HG02610 (cell line): ENCODE measurements around the gene KCNG3.
"Not testable (repeated sequence)": the region's sequence is repeated elsewhere in the genome, so short reads cannot be mapped to it uniquely, and the experiment has no call there.

Source experiments
- ATAC-seq: cut with Tn5 transposase; IDR thresholded peaks from one replicate; pipeline ENCODE4 v1.9.1; 2021; ENCODE audit warnings: mild to moderate bottlenecking, moderate library complexity; ENCODE audit not compliant: unreplicated experiment

Gene KCNG3

DNA sequence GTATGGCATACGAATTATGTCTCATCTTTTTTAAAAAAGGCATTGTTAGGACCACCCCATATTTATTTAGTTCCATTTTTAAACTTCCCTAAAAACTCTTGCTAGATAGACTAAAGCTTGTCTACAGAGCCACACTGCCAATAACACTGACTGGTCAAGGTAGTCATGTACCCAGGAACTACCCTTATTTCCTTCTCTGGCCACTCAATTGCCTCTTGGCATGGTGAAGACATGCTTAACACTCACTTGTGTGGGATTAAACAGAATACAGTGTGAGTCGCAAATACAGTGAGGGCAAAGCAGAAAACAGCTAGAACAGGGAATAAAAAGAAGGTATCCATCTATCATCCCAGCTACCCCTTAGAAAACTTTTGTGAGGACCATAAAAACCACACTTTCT lies 57.4 kb downstream of the KCNG3 start:
- ATAC-seq: no peak

DNA sequence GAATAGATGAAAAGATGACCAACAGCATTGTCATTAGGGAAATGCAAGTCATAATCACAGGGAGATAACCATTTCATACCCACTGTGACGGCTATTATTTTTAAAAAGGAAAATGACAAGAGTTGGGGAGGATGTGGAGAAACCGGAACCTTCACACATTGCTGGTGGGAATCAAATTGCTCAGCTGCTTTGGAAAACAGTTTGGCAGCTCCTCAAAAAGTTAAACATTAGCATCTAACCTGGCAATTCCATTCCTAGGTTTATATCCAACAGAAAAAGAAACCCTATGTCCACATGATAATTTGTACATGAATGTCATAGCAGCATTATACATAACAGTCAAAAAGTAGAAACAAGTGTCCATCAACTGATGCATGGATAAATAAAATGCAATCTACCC lies 58.2 kb downstream of the KCNG3 start:
- ATAC-seq: no peak

DNA sequence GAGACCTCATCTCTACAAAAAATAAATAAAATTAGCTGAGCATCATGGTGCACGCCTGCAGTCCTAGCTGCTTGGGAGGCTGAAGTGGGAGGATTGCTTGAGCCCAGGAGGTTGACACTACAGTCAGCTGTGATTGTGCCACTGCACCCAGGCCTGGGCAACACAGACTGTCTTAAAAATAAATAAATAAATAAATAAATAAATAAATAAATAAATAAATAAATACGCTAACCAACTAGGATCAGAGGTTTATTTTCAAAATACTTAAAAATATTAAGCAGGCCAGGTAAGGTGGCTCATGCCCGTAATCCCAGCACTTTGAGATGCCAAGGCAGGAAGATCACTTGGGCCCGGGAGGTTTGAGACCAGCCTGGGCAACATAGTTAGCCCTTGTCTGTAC lies 63.6 kb downstream of the KCNG3 start:
- ATAC-seq: no peak

DNA sequence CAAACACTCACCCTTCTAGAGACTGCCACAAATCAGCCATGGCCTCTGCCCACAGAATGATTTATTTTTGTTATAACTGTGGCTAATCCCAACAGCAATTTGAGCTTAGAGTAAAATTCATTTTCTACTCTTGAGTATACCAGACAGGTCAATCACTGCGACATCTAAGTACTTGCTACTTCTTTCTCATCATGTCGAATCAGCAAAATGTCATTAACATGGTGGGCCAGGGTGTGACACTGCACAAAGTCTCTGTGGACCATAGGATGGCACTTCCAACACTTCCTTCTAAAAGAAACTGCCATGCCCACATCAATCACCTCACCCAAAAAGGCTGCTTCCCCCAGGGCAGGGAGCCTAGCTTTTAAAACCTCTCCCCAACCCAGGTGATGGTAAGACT lies 64.4 kb downstream of the KCNG3 start:
- ATAC-seq: no peak

DNA sequence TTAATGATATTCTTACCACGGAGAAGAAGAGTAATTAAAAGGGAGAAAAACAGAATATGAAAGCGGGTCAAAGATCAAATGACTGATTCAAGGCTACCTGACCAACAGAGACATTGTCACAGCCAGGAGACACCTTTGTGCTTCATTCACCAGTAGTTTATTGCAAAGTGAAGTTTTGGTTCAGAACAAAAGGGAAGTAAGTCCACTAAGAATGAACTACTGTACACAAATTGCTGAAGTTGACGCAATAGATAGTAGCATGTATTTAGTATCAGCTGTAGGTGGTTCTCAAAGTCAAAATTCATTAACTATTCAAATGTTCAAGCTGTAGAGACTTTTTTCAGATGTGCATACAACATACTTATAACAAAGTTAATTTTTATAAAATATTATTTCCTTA lies 68.1 kb downstream of the KCNG3 start:
- ATAC-seq: no peak

DNA sequence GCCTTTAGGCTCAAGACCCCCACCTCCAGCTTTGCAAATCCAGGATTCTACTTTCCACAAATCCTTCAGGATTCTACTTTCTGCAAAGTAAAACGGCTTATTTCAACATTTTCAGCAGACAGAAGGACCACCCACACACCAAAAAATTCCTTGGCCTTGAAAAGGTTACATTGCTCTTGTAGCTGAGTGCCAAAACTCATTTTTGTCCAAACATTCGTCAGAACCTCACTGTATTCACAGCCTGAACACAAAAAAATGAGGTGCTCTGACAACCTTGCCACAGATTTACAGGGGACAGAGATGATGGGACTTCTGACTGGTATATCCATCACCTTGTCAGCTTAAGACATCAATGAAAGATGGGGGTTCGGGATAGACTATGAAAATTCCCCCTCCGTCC lies 69.7 kb downstream of the KCNG3 start:
- ATAC-seq: no peak

DNA sequence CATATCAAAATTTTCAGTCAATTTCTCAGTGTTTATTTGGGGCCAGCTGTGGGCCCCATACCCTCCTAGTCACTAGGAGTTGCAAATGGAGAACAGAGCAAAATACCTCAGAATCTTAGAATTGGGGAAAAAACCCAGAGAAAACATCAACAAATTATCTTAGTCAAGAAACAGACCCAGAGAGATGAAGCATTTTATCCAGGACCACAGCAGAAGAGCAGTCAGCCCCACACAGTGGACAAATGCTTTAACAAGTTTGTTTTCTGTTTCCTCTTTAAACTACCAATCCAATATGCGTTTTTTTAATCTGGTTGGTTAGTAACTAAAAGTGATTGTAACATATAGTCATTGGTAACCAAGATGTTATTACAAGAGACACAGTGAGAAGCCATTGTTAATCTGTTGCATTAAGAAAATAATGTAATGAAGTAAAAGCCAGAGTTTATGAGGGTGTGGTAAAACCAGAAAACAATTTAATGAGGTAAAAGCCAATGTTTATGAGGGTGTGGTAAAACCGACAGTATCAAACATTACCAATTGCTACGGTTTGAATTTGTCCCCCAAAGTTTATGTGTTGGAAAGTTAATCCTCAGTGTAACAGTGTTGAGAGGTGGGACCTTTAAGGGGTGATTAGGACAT lies 72.1 kb downstream of the KCNG3 start:
- no peak for ATAC-seq

DNA sequence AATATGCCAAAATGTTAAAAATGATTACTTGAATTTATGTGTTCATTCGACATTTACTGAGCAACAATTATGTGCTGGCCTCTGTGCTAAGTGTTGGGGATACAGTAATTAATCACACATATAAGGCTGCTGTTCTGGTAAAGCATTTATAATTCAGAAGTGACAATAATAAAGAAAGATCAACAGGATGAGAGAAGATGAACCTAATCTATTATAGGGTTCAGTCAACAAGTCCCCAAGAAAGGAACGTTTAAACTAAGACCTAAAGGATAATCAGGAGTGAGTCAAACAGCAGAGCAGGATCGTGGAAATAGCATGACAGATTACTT lies 72.7 kb downstream of the KCNG3 start:
- ATAC-seq: no peak

DNA sequence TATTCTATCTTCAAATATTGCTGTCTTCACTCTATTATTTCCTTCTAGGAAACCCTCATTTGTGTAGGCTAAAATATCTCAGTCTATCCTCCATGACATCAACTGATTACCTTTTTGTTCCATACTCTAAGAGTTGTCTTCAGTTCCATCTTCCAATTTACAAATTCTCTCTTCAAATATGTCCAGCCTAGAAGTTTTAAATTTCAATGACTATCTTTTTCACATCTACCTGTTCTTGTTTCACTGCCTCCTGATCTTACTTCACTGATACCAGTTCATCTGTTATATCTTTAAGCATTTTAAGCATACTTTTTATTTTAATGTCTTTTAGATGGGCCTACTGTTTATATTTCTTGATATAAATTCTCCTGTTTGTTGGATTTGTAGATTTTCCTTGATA lies 79.1 kb downstream of the KCNG3 start:
- ATAC-seq: no peak

DNA sequence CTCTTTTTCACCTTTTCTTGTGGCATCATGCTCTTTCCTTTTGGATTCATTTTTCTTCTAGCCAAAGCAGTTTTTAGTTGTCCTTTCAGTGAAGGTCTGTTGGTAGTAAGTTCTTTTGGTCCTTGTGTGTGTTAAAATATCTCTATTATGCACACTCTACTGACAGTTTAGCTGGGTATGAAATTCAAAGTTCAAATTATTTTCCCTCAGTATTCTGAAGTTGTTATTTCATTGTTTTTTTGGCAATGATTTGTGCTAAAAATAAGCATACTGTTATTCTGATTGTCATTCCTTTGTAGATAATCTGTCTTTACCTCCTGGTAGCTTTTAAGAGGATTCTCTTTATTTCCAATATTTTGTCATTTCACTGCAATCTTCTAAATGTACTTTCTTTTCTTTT lies 79.6 kb downstream of the KCNG3 start:
- no peak for ATAC-seq

DNA sequence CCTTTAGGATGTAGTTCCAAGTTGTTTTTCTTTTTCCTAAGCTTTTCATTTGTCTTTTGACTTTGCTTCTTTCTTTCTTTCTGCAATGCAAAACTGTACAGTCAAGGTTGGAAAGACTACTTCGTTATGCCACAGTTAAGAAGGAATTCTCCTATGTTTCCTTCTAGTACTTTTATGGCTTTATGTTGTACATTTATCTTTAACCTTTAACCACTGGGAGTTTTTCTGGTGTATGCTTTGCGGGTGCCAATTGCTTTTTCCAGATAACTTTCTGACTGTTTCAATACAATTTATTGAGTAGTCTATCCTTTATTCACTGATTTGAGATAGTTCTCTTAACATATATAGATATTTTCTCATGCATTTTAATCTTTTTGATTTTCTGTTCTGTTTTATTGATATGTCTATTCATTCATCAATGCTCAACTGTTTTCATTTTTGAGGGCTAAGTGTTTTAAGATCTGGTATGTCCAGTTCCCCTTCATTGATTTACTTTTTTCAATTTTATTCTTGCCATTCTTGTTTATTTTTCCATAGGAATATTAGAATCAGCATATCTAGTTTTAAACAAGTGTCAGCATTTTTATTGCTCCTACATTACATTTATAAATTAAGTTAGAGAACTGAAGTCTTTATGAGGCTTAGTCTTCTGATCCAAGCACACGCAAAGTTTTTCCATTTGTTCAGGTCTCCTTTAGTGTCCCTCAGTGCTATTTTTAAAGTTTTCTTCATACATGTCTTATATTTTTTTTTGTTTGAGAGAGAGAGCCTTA lies 82.9 kb downstream of the KCNG3 start:
- no peak for ATAC-seq

DNA sequence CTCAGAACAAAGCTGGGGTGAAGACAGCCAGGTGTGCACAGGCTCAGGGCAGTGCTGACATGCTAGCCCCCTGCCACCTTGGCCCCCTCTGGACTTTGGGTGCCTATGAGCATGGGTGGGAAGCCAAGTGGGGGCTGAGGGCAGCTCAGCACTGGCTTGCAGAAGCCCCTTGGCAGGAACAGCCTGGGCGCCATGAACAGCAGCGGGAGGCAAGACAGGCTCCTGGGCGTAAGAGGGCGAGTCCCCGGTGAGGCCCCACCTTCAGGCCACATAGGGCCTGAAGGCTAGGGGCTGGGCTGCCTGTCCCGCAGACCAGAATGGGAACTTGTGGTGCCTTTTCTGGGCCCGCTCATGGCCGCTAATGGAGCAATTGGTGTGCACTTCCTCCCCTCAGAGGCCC lies 85.8 kb downstream of the KCNG3 start:
- ATAC-seq: no peak

DNA sequence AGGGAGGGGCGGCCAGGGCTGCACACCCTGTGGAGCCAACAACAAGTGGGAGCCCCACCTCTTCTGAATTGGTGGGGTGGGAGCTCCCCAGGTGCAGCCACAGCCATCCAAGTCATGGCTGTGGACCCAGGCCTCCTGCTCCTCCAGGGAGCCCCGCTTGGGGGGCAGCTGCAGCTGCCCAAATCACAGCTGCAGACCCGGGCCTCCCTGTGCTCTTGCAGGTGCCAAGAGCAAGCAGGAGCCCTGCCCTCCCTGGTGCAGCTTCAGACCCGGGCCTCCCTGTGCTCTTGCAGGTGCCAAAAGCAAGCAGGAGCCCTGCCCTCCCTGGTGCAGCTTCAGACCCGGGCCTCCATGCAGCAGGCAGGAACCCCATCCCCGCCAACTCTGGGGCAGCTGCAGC lies 86.3 kb downstream of the KCNG3 start:
- no peak for ATAC-seq

DNA sequence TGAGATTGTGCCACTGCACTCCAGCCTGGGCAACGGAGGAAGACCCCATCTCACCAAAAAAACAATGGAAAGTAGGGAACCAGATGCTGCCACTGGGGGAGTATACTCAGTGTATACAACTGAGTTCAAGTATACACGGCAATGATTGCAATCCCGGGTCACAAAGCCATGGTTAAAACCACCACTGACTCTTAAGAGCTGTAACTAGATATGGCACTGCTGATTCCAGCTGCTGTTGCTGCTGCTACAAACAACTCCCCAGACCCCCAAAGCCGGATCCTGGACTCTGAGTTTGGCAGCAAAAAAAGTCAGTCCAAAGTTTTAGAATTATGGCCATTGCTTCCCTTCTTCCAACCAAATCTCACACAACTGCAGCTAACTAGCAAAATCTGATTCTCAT lies 89.1 kb downstream of the KCNG3 start:
- ATAC-seq: no peak

DNA sequence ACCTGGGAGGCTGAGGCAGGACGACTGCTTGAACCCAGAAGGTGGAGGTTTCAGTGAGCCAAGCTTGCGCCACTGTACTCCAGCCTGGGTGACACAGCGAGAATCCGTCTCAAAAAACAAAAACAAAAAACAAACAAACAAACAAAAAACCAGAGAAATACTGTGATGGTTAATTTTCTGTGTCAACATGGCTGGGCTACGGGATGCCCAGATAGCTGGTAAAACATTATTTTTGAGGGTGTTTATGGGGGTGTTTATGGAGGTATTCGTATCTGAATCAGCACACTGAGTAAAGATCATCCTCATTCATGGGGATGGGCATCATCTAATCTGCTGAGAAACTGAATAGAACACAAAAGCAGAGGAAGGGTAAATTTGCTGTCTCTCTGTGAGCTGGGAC lies 92.0 kb downstream of the KCNG3 start:
- ATAC-seq: no peak

DNA sequence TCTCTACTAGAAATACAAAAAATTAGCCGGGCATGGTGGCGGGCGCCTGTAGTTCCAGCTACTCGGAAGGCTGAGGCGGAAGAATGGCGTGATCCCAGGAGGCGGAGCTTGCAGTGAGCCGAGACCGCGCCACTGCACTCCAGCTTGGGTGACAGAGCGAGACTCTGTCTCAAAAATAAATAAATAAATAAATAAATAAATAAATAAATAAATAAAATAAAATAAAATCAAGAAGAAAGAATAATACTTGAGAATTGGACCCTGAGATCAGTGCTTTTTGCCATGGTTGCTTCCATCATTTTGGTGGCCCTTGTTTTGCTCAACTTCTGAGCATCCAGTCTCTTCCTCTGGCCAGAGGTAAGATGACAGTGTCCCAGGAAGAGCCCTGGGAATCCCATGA lies 95.7 kb downstream of the KCNG3 start:
- ATAC-seq: not testable (repeated sequence)

DNA sequence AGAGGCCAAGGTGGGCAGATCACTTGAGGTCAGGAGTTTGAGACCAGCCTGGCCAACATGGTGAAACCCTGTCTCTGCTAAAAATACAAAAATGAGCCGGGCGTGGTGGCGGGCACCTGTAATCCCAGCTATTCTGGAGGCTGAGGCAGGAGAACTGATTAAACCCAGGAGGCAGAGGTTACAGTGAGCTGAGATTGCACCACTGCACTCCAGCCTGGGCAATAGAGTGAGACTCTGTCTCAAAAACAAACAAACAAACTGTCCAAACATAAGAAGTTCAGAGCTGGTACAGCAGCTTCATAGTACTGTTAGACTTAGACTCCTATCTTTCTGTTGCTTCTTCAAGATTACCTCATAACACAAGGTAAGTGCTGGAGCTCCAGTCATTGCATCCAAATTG lies 100.5 kb downstream of the KCNG3 start:
- not testable (repeated sequence) for ATAC-seq

DNA sequence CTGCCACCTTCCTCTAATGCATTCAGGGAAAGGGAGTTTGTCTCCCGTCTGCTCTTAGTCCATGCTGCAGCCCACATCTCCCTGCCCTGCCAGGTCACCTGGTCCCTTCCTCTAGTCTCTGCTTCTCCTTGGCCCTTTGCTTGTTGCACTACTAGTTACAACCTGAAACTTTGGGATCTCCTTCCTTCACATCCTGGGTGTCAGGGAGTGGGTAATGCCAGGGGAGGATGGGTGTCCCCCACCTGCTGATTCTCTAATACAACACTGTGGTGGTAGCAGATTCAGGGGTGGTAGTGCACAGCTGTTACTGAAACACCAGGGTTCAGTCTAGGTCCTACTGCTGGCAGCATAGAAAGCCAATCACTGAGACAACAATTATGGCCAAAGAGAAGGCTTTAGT lies 101.6 kb downstream of the KCNG3 start:
- ATAC-seq: no peak
